ENCODE results near the gene PSMD2.

Gene PSMD2

GRCh38 chr3:184277366-184277765 lies 21.7 kb upstream of the PSMD2 start:
- no peak for DNase-seq (ENCODE audit: low read depth in 3 of 3, low spot score in 1 of 3)

DNA sequence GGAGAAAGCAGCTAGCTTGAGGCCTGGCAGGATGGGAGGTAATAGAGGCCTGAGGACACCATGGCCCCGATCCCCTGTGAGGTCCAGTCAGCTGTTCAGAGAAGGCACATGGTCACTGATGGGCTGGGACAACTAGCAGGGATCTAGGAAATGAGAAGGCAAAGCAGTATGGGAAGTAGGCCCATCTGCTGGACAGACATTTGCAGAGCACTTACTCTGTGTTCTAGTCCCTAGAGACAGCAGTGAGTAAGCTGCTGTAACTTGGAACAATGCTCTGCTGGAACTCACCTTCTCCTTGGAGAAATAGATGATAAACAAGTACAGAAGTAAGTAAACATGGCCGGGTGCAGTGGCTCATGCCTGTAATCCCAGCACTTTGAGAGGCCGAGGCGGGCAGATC lies 16.1 kb upstream of the PSMD2 start:
- no peak for DNase-seq (ENCODE audit: low read depth in 3 of 3, low spot score in 1 of 3)

- DNase-seq (ENCODE audit: low read depth in 3 of 3, low spot score in 1 of 3) = no peak
Measured at GRCh38 chr3:184283681-184284080, 15.4 kb upstream of the PSMD2 start.

GRCh38 chr3:184284696-184285095 lies 14.3 kb upstream of the PSMD2 start:
- no peak for DNase-seq (ENCODE audit: low read depth in 3 of 3, low spot score in 1 of 3)

DNA sequence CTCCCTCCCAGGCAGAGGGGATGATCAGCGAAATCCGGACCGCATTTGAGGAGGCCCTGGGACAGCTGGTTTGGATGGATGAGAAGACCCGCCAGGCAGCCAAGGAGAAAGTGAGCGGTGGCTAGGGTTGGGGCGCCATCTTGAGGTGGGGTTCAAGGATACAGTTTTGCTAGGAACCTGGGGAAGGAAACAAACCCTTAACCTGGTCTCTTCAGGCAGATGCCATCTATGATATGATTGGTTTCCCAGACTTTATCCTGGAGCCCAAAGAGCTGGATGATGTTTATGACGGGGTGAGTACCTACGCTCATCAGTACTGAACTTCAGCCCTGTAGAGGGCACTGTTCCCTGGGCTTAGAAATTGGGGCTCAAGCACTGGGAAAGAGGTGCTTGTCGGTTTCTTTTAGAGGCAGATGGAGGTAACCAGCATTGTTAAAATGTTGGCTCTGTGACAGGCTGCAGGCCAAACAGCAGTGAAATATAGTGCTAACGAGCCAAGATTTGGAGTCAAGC lies 9.6 kb upstream of the PSMD2 start:
- peak in 2 of 3 donors; percentile 20 to 61 for DNase-seq (ENCODE audit: low read depth in 3 of 3, low spot score in 1 of 3)

DNA sequence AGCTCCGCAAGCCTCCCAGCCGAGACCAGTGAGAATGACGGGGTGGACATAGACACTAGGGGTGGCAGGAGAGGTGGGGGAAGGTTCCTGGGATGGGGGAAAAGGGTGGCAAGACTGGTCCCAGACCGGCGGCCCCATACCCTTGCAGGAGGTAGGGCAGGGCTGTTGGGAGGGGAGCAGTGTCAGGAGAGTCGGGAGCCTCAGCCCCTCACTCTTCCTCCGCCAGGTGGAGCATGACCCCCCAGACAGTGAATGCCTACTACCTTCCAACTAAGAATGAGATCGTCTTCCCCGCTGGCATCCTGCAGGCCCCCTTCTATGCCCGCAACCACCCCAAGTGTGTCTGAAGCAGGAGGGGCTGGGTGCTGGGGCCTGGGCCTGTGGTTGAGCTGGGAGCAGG lies 8.7 kb upstream of the PSMD2 start:
- DNase-seq (ENCODE audit: low read depth in 3 of 3, low spot score in 1 of 3) = no peak

GRCh38 chr3:184291044-184291737 lies 7.8 kb upstream of the PSMD2 start:
- DNase-seq (ENCODE audit: low read depth in 3 of 3, low spot score in 1 of 3) = no peak

- no peak for DNase-seq (ENCODE audit: low read depth in 3 of 3, low spot score in 1 of 3)
Measured at GRCh38 chr3:184291738-184292445, 7.1 kb upstream of the PSMD2 start.

GRCh38 chr3:184295771-184296170 lies 3.3 kb upstream of the PSMD2 start:
- no peak for DNase-seq (ENCODE audit: low read depth in 3 of 3, low spot score in 1 of 3)

GRCh38 chr3:184296616-184297015 lies 2.4 kb upstream of the PSMD2 start:
- DNase-seq (ENCODE audit: low read depth in 3 of 3, low spot score in 1 of 3) = no peak

GRCh38 chr3:184299488-184300377 lies 692 bp downstream of the PSMD2 start:
- DNase-seq (ENCODE audit: low read depth in 3 of 3, low spot score in 1 of 3) = no peak

GRCh38 chr3:184300378-184300720 lies 1.3 kb downstream of the PSMD2 start:
- no peak for DNase-seq (ENCODE audit: low read depth in 3 of 3, low spot score in 1 of 3)

GRCh38 chr3:184305577-184305976 lies 6.5 kb downstream of the PSMD2 start:
- DNase-seq (ENCODE audit: low read depth in 3 of 3, low spot score in 1 of 3) = no peak

DNA sequence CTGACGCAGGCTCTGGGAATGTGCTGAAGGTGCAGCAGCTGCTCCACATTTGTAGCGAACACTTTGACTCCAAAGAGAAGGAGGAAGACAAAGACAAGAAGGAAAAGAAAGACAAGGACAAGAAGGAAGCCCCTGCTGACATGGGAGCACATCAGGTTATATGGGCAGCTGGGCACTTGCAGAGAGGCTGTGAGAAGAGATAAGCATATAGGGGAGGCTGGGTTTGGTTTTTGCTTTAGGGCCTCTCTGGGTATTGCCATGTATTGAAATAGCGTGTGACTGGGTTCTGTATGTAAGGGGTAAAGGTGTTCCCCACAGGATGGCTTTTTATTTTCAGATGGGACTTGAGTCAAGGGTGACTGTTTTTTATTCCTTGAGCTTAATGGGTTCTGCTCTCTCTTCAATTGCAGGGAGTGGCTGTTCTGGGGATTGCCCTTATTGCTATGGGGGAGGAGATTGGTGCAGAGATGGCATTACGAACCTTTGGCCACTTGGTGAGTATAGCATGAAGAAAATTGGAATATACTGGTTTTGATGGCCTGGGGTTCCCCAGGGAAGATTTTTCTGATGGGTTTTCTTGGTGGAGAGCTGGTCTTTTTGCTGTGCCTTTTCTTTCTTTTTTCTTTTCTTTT lies 7.4 kb downstream of the PSMD2 start:
- DNase-seq (ENCODE audit: low read depth in 3 of 3, low spot score in 1 of 3) = no peak

DNA sequence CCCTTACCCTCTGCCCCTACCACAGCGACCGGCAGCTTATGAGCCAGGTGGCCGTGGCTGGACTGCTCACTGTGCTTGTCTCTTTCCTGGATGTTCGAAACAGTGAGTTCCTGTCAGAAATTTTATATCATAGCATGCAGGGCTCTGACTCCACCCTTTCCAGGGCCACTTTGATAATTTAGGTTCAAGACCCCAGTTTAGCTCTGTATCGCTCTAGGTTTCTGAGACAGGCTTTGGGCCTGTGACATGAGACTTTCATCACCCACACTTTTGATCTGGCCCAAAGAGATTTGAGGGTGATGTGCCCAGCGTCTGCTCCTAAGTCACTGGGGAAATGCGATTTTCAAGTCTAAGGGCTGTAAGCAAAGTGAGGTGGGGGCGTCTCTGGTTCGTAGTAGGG lies 8.9 kb downstream of the PSMD2 start:
- no peak for DNase-seq (ENCODE audit: low read depth in 3 of 3, low spot score in 1 of 3)

DNA sequence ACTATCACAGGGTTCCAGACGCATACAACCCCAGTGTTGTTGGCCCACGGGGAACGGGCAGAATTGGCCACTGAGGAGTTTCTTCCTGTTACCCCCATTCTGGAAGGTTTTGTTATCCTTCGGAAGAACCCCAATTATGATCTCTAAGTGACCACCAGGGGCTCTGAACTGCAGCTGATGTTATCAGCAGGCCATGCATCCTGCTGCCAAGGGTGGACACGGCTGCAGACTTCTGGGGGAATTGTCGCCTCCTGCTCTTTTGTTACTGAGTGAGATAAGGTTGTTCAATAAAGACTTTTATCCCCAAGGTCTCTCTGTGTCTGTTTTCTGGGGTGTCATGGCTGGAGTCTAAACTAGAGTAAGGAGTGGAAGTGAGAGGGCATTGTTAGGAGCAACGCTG lies 9.7 kb downstream of the PSMD2 start:
- no peak for DNase-seq (ENCODE audit: low read depth in 3 of 3, low spot score in 1 of 3)

DNA sequence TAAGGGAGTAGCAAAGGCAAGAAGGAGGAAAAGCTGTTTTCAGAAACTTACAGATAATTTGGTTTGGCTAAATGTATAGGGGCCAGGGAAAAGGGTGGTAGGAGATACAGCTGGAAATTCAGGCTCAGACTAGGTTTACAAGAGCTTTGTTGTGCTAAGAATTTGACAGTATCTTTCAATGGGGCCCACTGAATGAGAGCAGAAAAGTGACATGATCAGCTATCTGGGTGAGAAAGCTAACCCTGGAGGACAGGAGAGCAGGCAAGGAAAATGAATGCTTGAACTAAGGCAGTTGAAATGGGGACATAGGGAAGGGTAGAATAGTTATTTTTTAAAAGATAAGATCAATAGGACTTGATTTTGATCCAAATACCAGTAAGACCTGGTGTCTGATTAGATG lies 12.6 kb downstream of the PSMD2 start:
- DNase-seq (ENCODE audit: low read depth in 3 of 3, low spot score in 1 of 3) = no peak

- peak; percentile 77 to 90 (median 88) for DNase-seq (ENCODE audit: low read depth in 3 of 3, low spot score in 1 of 3)
Measured at GRCh38 chr3:184314363-184314699, 15.3 kb downstream of the PSMD2 start, which contains the start of gene EIF4G1. TSS of gene EIF4G1 (plus strand) at chr3:184314606. CDS start at chr3:184315797, 1,191 bp downstream.

- peak in 1 of 3 donors; percentile 50 for DNase-seq (ENCODE audit: low read depth in 3 of 3, low spot score in 1 of 3)
Measured at GRCh38 chr3:184314700-184315542, 15.9 kb downstream of the PSMD2 start.

GRCh38 chr3:184315543-184315867 lies 16.5 kb downstream of the PSMD2 start:
- DNase-seq (ENCODE audit: low read depth in 3 of 3, low spot score in 1 of 3) = no peak
